H9 (cell line): Measurements from ENCODE around the gene TRABD2B. TPM values are rescaled to one million over a fixed set of nuclear protein-coding genes. Genes with fewer than 3 reads are reported as not detected.

ENCODE experiments used
- DNase-seq: peaks from one replicate; pipeline ENCODE4 v3.0.0-alpha.2; 2017
- H2AFZ ChIP-seq: one replicate; pipeline ENCODE4 v1.6.1; 2013; ENCODE audit warnings: mild to moderate bottlenecking, low read length, control low read depth, moderate library complexity
- H2AK5ac ChIP-seq: 2 replicates; pipeline ENCODE4 v1.6.1; 2013; ENCODE audit warnings: low read length, control low read depth, mixed read lengths; ENCODE audit not compliant: insufficient read length
- H2BK120ac ChIP-seq: one replicate; pipeline ENCODE4 v1.6.1; 2013; ENCODE audit warnings: low read depth, mild to moderate bottlenecking, low read length, control low read depth, inconsistent platforms; ENCODE audit not compliant: poor library complexity, severe bottlenecking
- H2BK12ac ChIP-seq: 2 replicates; pipeline ENCODE4 v1.6.1; 2013; ENCODE audit warnings: low read length, control low read depth, mixed read lengths, low read depth; ENCODE audit not compliant: insufficient read length
- H2BK15ac ChIP-seq: 2 replicates; pipeline ENCODE4 v1.6.1; 2013; ENCODE audit warnings: low read depth, low read length, control low read depth
- H2BK20ac ChIP-seq: one replicate; pipeline ENCODE4 v1.6.1; 2013; ENCODE audit warnings: low read depth, mild to moderate bottlenecking, low read length, control low read depth, inconsistent platforms; ENCODE audit not compliant: poor library complexity, severe bottlenecking
- H2BK5ac ChIP-seq: 2 replicates; pipeline ENCODE4 v1.6.1; 2013; ENCODE audit warnings: low read length, control low read depth, mixed read lengths; ENCODE audit not compliant: insufficient read length
- H3K14ac ChIP-seq: 2 replicates; pipeline ENCODE4 v1.6.1; 2013; ENCODE audit warnings: low read length, control low read depth; ENCODE audit not compliant: insufficient read depth
- H3K18ac ChIP-seq: 2 replicates; pipeline ENCODE4 v1.6.1; 2013; ENCODE audit warnings: low read depth, mild to moderate bottlenecking, mixed read lengths, low read length, control low read depth; ENCODE audit not compliant: insufficient read length
- H3K23ac ChIP-seq: 2 replicates; pipeline ENCODE4 v1.6.1; 2013; ENCODE audit warnings: low read length, control low read depth, mixed read lengths, low read depth; ENCODE audit not compliant: insufficient read length
- H3K23me2 ChIP-seq: 2 replicates; pipeline ENCODE4 v1.6.1; 2013; ENCODE audit warnings: low read depth, mild to moderate bottlenecking, mixed read lengths, low read length, control low read depth; ENCODE audit not compliant: insufficient read length, poor library complexity, severe bottlenecking
- H3K27ac ChIP-seq: 2 replicates; pipeline ENCODE4 v1.5.1; 2013; ENCODE audit warnings: low read length, control low read depth, mixed read lengths, low read depth; ENCODE audit not compliant: insufficient read length
- H3K27me3 ChIP-seq: 2 replicates; pipeline ENCODE4 v1.6.1; 2013; ENCODE audit warnings: low read length, control low read depth, inconsistent platforms; ENCODE audit not compliant: insufficient read depth
- H3K4ac ChIP-seq: 2 replicates; pipeline ENCODE4 v1.6.1; 2013; ENCODE audit warnings: low read depth, mild to moderate bottlenecking, control low read depth, inconsistent platforms, low read length, moderate library complexity
- H3K4me1 ChIP-seq: 2 replicates; pipeline ENCODE4 v1.6.1; 2013; ENCODE audit warnings: low read length, control low read depth, inconsistent platforms; ENCODE audit not compliant: insufficient read depth
- H3K4me2 ChIP-seq: 2 replicates; pipeline ENCODE4 v1.6.1; 2013; ENCODE audit warnings: low read length, control low read depth, mixed read lengths; ENCODE audit not compliant: insufficient read length, insufficient read depth
- H3K56ac ChIP-seq: 2 replicates; pipeline ENCODE4 v1.6.1; 2013; ENCODE audit warnings: low read depth, mild to moderate bottlenecking, mixed read lengths, low read length, control low read depth; ENCODE audit not compliant: insufficient read length
- H3K79me1 ChIP-seq: 2 replicates; pipeline ENCODE4 v1.6.1; 2013; ENCODE audit warnings: low read depth, mild to moderate bottlenecking, moderate library complexity, low read length, control low read depth, inconsistent platforms; ENCODE audit not compliant: insufficient read depth, poor library complexity, severe bottlenecking
- H3K79me2 ChIP-seq: 2 replicates; pipeline ENCODE4 v1.6.1; 2013; ENCODE audit warnings: low read length, control low read depth, inconsistent platforms; ENCODE audit not compliant: insufficient read depth
- H3K9ac ChIP-seq: 2 replicates; pipeline ENCODE4 v1.6.1; 2013; ENCODE audit warnings: low read length, control low read depth, mixed read lengths; ENCODE audit not compliant: insufficient read length; ENCODE audit errors: extremely low read depth
- H3K9me3 ChIP-seq: one replicate; pipeline ENCODE4 v1.6.1; 2013; ENCODE audit warnings: low read depth, low read length, inconsistent platforms; ENCODE audit not compliant: control insufficient read depth
- H3T11ph ChIP-seq: one replicate; pipeline ENCODE4 v1.6.1; 2013; ENCODE audit warnings: mild to moderate bottlenecking, low read length, control low read depth, inconsistent platforms
- H4K20me1 ChIP-seq: one replicate; pipeline ENCODE4 v1.6.1; 2013; ENCODE audit not compliant: control insufficient read depth, insufficient read length, insufficient read depth
- H4K5ac ChIP-seq: 2 replicates; pipeline ENCODE4 v1.6.1; 2013; ENCODE audit warnings: low read depth, mild to moderate bottlenecking, mixed read lengths, low read length, control low read depth; ENCODE audit not compliant: insufficient read length
- H4K8ac ChIP-seq: replicated peaks from 2 replicates; pipeline ENCODE4 v1.6.1; 2013; ENCODE audit warnings: low read length, control low read depth, mixed read lengths, low read depth; ENCODE audit not compliant: insufficient read length
- H4K91ac ChIP-seq: 2 replicates; pipeline ENCODE4 v1.6.1; 2013; ENCODE audit warnings: low read depth, mild to moderate bottlenecking, moderate library complexity, mixed read lengths, low read length, control low read depth; ENCODE audit not compliant: insufficient read length
- H3K27ac Mint-ChIP-seq, 3 experiments: 2 replicates in 2 of 3; 3 replicates in 1 of 3; pipeline ENCODE4 v1.8.0; 2020 to 2021; ENCODE audit warnings: mixed read lengths in 3 of 3, mild to moderate bottlenecking in 1 of 3, moderate library complexity in 1 of 3
- H3K27me3 Mint-ChIP-seq: 2 replicates; pipeline ENCODE4 v1.8.0; 2021; ENCODE audit warnings: low read depth, mild to moderate bottlenecking, moderate library complexity, mixed read lengths
- H3K36me3 Mint-ChIP-seq, 3 experiments: 2 replicates in 2 of 3; 3 replicates in 1 of 3; pipeline ENCODE4 v1.8.0; 2020 to 2021; ENCODE audit warnings: low read depth in 3 of 3, mixed read lengths in 3 of 3; ENCODE audit not compliant: insufficient read depth in 1 of 3
- H3K4me1 Mint-ChIP-seq, 2 experiments: 2 replicates each; pipeline ENCODE4 v1.8.0; 2020; ENCODE audit warnings: mixed read lengths in 2 of 2
- H3K4me3 Mint-ChIP-seq, 2 experiments: 2 replicates in 1 of 2; 3 replicates in 1 of 2; pipeline ENCODE4 v1.8.0; 2020 to 2021; ENCODE audit warnings: mild to moderate bottlenecking in 2 of 2, mixed read lengths in 2 of 2, moderate library complexity in 1 of 2
- H3K9me3 Mint-ChIP-seq, 2 experiments: 2 replicates in 1 of 2; 3 replicates in 1 of 2; pipeline ENCODE4 v1.8.0; 2020; ENCODE audit warnings: mild to moderate bottlenecking in 2 of 2, mixed read lengths in 2 of 2, moderate library complexity in 1 of 2
- CTCF ChIP-seq: fragments of 200-600 bp; sonication (generic); conservative IDR thresholded peaks from 3 replicates; pipeline ENCODE4 v1.8.0; 2021; ENCODE audit warnings: antibody characterized with exemption, mild to moderate bottlenecking
- WGBS: extraction: QIAGEN DNeasy Blood & Tissue Kit; methylation state at CpG from one replicate; pipeline ENCODE4 v1.1.7; 2013; ENCODE audit warnings: missing lambda C conversion rate, low lambda C conversion rate, mixed read lengths; ENCODE audit not compliant: insufficient read length; ENCODE audit errors: extremely low coverage; 5-methylcytosine and 5-hydroxymethylcytosine counted together
- total RNA-seq: library from RNA; stranded (reverse); gene quantifications from 2 replicates; pipeline ENCODE4 v1.2.1, GENCODE V29; 2021

TRABD2B gene
- total RNA-seq, 1 experiment from 2014 or later: 2.3 TPM

GRCh38 chr1:47724432-47724999 is 272.7 kb downstream of the TRABD2B start:
- Histone ChIP-seq H4K20me1 (no peaks in the 10 kb centered on the region), H2AFZ (no peak overlapping the region), H4K5ac (no peak overlapping the region), H3K23me2 (peaks cover 7% of the 10 kb centered on the region), H3K23ac (no peak overlapping the region), H2AK5ac (no peak overlapping the region), H2BK5ac (no peak overlapping the region), H3K4me1 (no peaks in the 10 kb centered on the region), H3K79me1 (no peaks in the 10 kb centered on the region), H3K18ac (peak overlapping the region; percentile 18), H3K79me2 (no peaks in the 10 kb centered on the region), H3K56ac (no peak overlapping the region), H2BK15ac (no peak overlapping the region), H3K4ac (no peak overlapping the region), H3K27me3 (peaks cover 18% of the 10 kb centered on the region; the same call in 1 of the 2 replicates), H4K8ac (no peak overlapping the region), H3K14ac (peak overlapping the region; percentile 72; the same call in 1 of the 2 replicates), H2BK12ac (no peak overlapping the region), H3K4me2 (peak overlapping the region; percentile 42), H4K91ac (no peak overlapping the region), H3K9ac (no peak overlapping the region), H2BK120ac (no peak overlapping the region), H2BK20ac (no peak overlapping the region), H3K9me3 (no peaks in the 10 kb centered on the region), H3K27ac (no peak overlapping the region), H3T11ph (no peak overlapping the region)
- H3K27me3 Mint-ChIP-seq: peaks cover 91% of the 10 kb centered on the region
- no peaks in the 10 kb centered on the region for H3K9me3 Mint-ChIP-seq
- no peaks in the 10 kb centered on the region for H3K36me3 Mint-ChIP-seq
- no peak for DNase-seq
- TF ChIP-seq CTCF: no peak
- H3K27ac Mint-ChIP-seq: no peak overlapping the region
- H3K4me1 Mint-ChIP-seq: peaks cover 9 to 11% of the 10 kb centered on the region in 2 experiments
- peak overlapping the region in 1 of 2 experiments; percentile 56; a peak in 3 of 5 replicates for H3K4me3 Mint-ChIP-seq
- WGBS: no CpG with 5 or more reads among the region's 13 CpGs
